Right cardiac atrium (tissue), 5 donors: ENCODE results near the gene CRACR2A. TPM values are rescaled to one million over a fixed set of nuclear protein-coding genes. Genes with fewer than 3 reads are reported as not detected.

Source experiments
- ATAC-seq, 2 donors: fragments of 200-7000 bp; cut with Tn5 transposase; one replicate each; pipeline versions ENCODE4 v1.8.0 to v1.9.1; 2020; ENCODE audit warnings: moderate library complexity in 2 of 2, mild to moderate bottlenecking in 1 of 2
- DNase-seq, 3 donors: peaks; one replicate each; pipeline ENCODE4 v3.0.0-alpha.2; 2020
- H3K27ac ChIP-seq: one replicate; pipeline ENCODE4 v1.5.1; 2013; ENCODE audit warnings: mild to moderate bottlenecking, low read length, control low read depth, moderate library complexity
- H3K27me3 ChIP-seq: one replicate; pipeline ENCODE4 v1.6.1; 2013; ENCODE audit not compliant: control insufficient read depth, insufficient read depth
- H3K4me1 ChIP-seq: one replicate; pipeline ENCODE4 v1.6.1; 2013; ENCODE audit warnings: low read length; ENCODE audit not compliant: control insufficient read depth, insufficient read depth
- H3K4me3 ChIP-seq: one replicate; pipeline ENCODE4 v1.5.1; 2013; ENCODE audit warnings: low read length, control low read depth
- H3K9me3 ChIP-seq: one replicate; pipeline ENCODE4 v1.6.1; 2013; ENCODE audit warnings: low read length; ENCODE audit not compliant: control insufficient read depth
- WGBS: extraction: QIAGEN DNeasy Blood & Tissue Kit; methylation state at CpG from one replicate; pipeline ENCODE4 v1.1.7; 2013; 5-methylcytosine and 5-hydroxymethylcytosine counted together
- intact Hi-C, 4 donors: fragments of 100-400 bp; cut with DNase I; formaldehyde crosslinking; loops; one replicate each; pipeline versions ENCODE4 v1.11.0 to v1.14.0; 2022 to 2023
- polyA plus RNA-seq: library from polyadenylated mRNA; stranded (reverse); fragments of 200-250 nt; gene quantifications from one replicate; pipeline ENCODE4 v1.2.3, GENCODE V29; 2013
- total RNA-seq, 4 donors: library from RNA; stranded (reverse); fragmentation: NEBNext Ultra II Directional; extraction: Animal tissue kit (Norgen Biotek cat#: 25700); gene quantifications; one replicate each; pipeline ENCODE4 v1.2.1, GENCODE V29; 2021
- donor health status: healthy with polysubstance abuse.
- donor health status: DM: no; HTN: yes; CAD: no.
- donor health status: DM: no; HTN: no; CAD: no.
- donor health status: DM: no; HTN: yes; CAD: no; lungs with severe emphysema.
- donor health status: DM: yes; HTN: yes; CAD: no.

CRACR2A gene
- total and polyA plus RNA-seq, 5 donors = 5.7 to 15.5 (median 9.3) TPM

GRCh38 chr12:3667485-3667884 lies 85.4 kb downstream of the CRACR2A start:
- Histone ChIP-seq H3K4me3 (no peak overlapping the region), H3K4me1 (peaks cover 2% of the 10 kb centered on the region), H3K27me3 (no peaks in the 10 kb centered on the region), H3K9me3 (no peaks in the 10 kb centered on the region), H3K27ac (no peak overlapping the region)
- intact Hi-C loops = no loop called here
- ATAC-seq = no peak
- WGBS = 80% methylated on average over 4 of the region's 4 CpGs
- no peak for DNase-seq

DNA sequence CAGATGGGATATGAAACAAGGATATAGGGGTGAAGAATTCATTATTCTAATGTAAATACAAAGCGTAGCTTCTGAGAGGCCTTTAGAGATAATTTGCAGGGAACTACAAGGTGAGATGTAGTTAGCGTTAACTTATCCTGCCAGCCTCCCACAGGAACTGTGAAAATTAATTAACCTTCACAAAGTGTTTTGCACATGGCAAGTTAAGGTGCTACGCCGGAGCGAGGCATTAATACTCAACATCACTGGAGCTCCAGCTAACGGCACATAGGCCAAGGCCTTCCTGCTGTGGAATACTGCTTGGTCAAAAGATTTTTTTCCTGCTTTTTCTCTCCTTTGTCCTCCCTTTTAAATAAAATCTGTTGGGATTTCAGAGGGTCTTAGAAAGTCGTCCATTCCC lies 86.5 kb downstream of the CRACR2A start:
- Histone ChIP-seq H3K27ac (no peak overlapping the region), H3K4me1 (peaks cover 2% of the 10 kb centered on the region), H3K27me3 (no peaks in the 10 kb centered on the region), H3K4me3 (no peak overlapping the region), H3K9me3 (no peaks in the 10 kb centered on the region)
- DNase-seq = no peak
- ATAC-seq = no peak
- WGBS = 93% methylated on average over 7 of the region's 7 CpGs
- intact Hi-C loops = no loop called here

DNA sequence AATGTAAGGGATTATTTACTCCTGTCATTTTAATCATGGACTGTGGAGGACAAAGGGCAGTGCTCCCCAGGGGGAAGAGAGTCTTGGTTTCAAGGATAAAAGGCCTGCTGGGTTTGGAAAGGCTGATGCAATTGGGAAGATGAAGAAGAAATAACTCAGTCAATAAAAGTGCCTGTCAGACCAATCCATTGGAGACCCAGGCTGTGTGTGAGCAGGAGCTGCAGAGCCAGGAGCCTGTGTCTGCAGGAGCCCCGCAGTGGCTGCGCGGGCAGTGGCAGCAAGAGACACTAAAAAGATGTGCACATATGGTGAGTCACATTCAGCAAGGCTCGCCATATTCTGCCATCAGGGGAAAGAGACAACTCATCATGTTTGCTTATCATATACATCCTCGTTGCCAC lies 90.4 kb downstream of the CRACR2A start:
- Histone ChIP-seq H3K4me1 (peaks cover 2% of the 10 kb centered on the region), H3K9me3 (no peaks in the 10 kb centered on the region), H3K27me3 (no peaks in the 10 kb centered on the region), H3K27ac (no peak overlapping the region), H3K4me3 (no peak overlapping the region)
- WGBS = 93% methylated on average over 5 of the region's 5 CpGs
- intact Hi-C loops = no loop called here
- DNase-seq (no peak), ATAC-seq (no peak)

DNA sequence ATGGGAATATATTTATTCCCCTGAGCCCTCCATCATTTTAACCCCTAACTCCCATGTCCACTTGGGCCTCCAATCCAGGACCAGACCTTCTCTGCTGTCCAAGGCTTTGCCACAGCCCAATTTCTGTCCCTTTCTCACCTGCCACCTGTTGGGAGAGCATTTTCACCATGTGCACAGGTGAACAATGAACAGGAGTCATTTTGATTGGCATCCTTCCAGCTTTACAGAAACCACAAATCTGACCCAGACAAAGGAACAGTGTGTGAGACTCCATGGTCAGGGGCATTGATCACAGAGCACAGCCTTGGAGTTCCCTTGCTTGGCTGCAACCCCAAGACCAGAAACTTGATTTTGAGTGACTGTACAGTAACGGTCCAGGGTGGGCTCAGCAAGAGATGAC lies 91.9 kb downstream of the CRACR2A start:
- WGBS = 96% methylated on average over 1 of the region's 1 CpG
- intact Hi-C loops = no loop called here
- Histone ChIP-seq H3K4me3 (no peak overlapping the region), H3K4me1 (peaks cover 2% of the 10 kb centered on the region), H3K27ac (no peak overlapping the region), H3K27me3 (no peaks in the 10 kb centered on the region), H3K9me3 (no peaks in the 10 kb centered on the region)
- DNase-seq (no peak), ATAC-seq (no peak)

DNA sequence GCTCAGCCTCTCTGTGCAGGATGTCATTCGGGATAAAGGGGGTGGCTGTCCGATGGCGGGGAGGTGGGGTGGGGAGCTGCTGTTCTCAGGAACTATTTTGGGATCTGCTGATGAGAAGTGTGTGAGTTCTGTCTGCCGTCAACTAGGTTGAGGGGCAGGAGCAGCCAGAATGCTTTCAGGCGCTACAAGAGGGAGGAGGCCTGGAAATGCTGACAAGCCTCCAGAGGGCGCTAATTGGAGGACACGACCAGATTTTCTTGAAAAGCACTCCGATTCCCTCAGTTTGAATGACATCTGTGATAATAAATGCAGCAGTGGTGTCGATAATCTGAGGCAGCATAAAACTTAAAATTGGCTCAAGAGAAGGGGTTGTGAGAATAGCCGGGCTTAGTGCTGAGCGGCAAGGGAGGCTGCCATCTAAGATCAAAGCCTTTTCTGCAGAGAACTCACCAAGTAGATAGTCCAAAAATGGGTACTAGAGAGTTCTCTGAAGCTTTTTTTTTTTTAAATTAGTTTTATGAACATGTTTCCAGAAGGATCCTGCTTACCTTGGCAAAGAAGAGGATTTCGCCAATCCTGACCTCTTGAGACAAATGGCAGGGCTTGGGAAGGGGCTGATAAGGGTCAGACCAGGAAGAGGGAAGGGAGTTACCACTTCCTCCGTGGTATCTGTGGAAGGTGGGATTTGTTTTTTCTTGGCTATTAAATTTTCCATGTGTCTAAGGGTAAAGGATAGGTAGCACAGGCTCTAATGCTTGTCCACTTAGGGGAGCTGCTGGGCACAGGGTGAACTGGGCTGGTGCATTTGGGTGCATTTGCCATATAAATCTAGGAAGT lies 94.4 kb downstream of the CRACR2A start:
- 37% methylated on average over 13 of the region's 13 CpGs for WGBS
- intact Hi-C loops = loop anchor here in 2 of 4 donors (5.0 to 10.0 kb wide), 2 partner anchors 116 to 119 kb away; no protein-coding TSS in a partner anchor
- ATAC-seq (peak; percentile 67 to 92), DNase-seq (peak; percentile 51 to 71 (median 65))
- H3K9me3 ChIP-seq = no peaks in the 10 kb centered on the region
- peaks cover 4% of the 10 kb centered on the region for H3K4me1 ChIP-seq
- H3K27me3 ChIP-seq = no peaks in the 10 kb centered on the region
- H3K27ac ChIP-seq = no peak overlapping the region
- no peak overlapping the region for H3K4me3 ChIP-seq

DNA sequence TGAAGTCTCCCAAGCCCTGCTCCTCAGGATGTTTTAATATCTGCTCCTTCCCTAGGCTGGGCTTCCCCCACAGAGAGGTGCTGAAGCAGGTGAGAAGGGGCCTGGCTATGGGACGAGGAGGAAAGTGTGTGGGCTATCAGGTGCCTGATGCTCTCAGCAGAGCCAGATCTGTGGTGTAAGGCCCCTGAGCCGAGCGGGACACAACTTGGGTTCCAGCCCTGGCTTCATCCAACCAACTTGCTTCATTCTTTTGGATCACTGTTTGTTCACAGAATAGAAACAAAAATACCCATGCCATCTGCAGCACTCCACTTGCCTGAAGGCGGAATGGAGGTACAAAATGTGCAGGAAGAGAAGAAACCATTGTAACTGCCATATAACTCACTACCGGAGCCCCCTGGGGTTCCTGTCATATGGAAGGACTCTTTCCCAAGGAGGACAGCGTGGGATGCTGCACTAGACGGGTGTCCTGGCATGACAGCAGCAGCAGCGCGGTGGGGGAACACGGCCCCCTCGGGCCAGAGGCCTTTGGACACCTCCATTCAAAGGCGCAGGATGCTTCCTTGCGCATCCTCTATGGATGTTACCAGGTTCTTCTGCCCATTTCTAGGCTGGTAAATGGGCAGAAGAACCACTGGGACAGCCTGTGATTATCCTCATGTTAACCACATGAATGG lies 95.8 kb downstream of the CRACR2A start:
- DNase-seq = no peak
- H3K4me3 ChIP-seq = no peak overlapping the region
- intact Hi-C loops = loop anchor here in 2 of 4 donors (5.0 to 10.0 kb wide), 2 partner anchors 118 to 120 kb away; no protein-coding TSS in a partner anchor
- H3K27me3 ChIP-seq = no peaks in the 10 kb centered on the region
- H3K4me1 ChIP-seq = peaks cover 4% of the 10 kb centered on the region
- H3K9me3 ChIP-seq = no peaks in the 10 kb centered on the region
- H3K27ac ChIP-seq = no peak overlapping the region
- 97% methylated on average over 13 of the region's 13 CpGs for WGBS
- no peak for ATAC-seq

DNA sequence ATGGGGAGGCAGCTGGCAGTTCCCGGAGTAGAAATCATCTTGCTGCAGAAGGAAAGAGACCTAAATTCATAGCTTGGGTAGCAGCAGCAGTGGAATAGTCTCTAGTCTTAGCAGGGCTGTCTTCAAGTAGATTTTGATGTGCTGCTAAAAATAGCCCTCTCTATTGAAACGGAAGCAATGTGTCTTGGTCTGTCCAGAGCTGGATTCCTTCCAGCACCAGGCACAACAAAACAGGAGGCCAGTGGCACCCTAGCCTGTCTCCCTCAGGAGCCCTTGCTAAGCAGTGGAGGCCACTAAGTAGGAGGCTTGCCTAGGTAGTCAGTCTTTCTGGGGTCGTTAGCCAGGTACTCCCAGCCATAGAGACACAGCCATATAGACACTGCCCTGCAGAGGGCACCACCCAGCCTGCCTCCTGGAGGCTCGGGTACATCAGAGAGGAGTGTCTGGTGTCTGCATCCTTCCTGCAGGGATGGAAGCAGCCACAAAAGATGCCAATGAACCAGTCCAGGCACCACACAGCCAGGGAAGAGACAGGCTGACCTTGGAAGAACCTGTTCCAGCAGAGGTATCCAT lies 97.5 kb downstream of the CRACR2A start:
- H3K4me3 ChIP-seq = no peak overlapping the region
- no peaks in the 10 kb centered on the region for H3K27me3 ChIP-seq
- no peak overlapping the region for H3K27ac ChIP-seq
- no peaks in the 10 kb centered on the region for H3K9me3 ChIP-seq
- peaks cover 4% of the 10 kb centered on the region for H3K4me1 ChIP-seq
- DNase-seq (no peak), ATAC-seq (peak in 1 of 2 donors; percentile 26)
- intact Hi-C loops = loop anchor here in 2 of 4 donors (5.0 to 10.0 kb wide), 2 partner anchors 119 to 122 kb away; no protein-coding TSS in a partner anchor
- WGBS = 36% methylated on average over 4 of the region's 4 CpGs

DNA sequence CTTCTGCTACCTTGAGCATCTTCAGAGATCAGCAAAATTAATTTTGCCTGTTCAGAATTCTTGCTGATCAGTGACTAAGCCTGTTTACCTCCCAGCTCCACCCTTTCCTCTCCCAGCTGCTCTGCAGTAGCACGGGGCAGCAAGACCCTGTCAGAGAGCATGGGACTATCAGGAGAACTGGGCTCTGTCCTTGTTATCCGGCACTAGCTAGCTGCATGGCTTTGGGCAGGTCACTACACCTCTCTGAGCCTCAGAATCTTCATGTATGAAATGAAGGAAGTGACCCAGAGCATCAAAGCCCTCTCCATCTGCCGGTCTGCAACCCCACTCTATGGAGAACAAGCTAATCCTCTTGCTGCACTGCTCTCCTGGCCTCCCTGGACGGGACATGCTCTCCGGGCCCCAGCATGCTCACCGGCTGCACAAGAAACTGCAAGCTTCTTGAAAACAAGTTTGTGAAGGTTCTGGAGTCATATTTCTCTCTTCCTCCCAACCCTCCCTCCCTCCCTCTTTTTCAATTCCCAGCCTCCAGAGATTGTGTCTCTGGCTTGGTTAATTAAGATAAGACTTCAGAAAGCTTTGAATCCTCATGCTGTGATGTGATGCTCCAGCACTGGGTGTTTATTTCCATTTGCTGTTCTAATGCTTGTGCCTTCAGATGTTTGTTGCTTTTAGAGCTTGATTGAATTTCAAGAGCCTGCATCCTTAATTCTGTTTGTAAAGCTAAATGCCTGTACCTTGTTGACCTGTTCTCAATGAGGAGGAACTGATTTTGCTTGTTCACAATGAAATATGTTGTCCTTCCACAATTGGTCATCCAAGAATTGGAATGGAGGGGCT lies 101.1 kb downstream of the CRACR2A start:
- Histone ChIP-seq H3K27me3 (no peaks in the 10 kb centered on the region), H3K4me3 (no peak overlapping the region), H3K27ac (no peak overlapping the region), H3K4me1 (peaks cover 2% of the 10 kb centered on the region), H3K9me3 (no peaks in the 10 kb centered on the region)
- intact Hi-C loops = loop anchor here in 1 of 4 donors (10.0 kb wide), 1 partner anchor 123 kb away; no protein-coding TSS in a partner anchor
- 65% methylated on average over 6 of the region's 6 CpGs for WGBS
- DNase-seq (no peak), ATAC-seq (peak in 1 of 2 donors; percentile 49)

DNA sequence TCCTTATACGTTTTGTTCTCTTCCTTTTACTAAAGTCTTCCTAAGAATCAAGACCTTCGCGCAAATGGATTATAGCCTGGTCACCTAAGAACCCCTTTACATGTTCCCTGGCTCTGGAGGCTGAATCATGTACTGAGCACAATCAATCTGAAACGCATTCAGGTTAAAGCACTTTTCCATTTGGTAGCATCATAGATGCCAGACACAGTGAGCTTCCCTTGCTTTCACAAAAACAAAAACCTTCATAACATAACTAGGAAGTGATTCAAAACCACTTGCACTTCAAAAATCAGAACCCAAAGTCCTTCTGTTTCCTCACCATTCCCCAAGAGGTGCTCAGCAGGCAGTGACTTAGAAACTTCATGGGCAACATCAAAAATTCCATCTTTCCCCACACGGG lies 105.4 kb downstream of the CRACR2A start:
- no peaks in the 10 kb centered on the region for H3K27me3 ChIP-seq
- H3K4me1 ChIP-seq = peaks cover 7% of the 10 kb centered on the region
- H3K27ac ChIP-seq = no peak overlapping the region
- 90% methylated on average over 5 of the region's 5 CpGs for WGBS
- DNase-seq (no peak), ATAC-seq (no peak)
- no peaks in the 10 kb centered on the region for H3K9me3 ChIP-seq
- no peak overlapping the region for H3K4me3 ChIP-seq
- intact Hi-C loops = loop anchor here in 1 of 4 donors (10.0 kb wide), 1 partner anchor 333 kb away; no protein-coding TSS in a partner anchor

GRCh38 chr12:3646561-3647241 lies 106.2 kb downstream of the CRACR2A start:
- intact Hi-C loops = loop anchor here in 1 of 4 donors (10.0 kb wide), 1 partner anchor 332 kb away; no protein-coding TSS in a partner anchor
- H3K27ac ChIP-seq = no peak overlapping the region
- 52% methylated on average over 12 of the region's 12 CpGs for WGBS
- no peak overlapping the region for H3K4me3 ChIP-seq
- ATAC-seq (peak in 1 of 2 donors; percentile 48), DNase-seq (no peak)
- no peaks in the 10 kb centered on the region for H3K9me3 ChIP-seq
- peaks cover 7% of the 10 kb centered on the region for H3K4me1 ChIP-seq
- no peaks in the 10 kb centered on the region for H3K27me3 ChIP-seq
